WTC11 (cell line): Measurements from ENCODE around the gene RTP5. TPM values are rescaled to one million over a fixed set of nuclear protein-coding genes. Genes with fewer than 3 reads are reported as not detected.

ENCODE experiments used
- ATAC-seq: fragments of 200-7000 bp; cut with Tn5 transposase; 2 replicates; pipeline ENCODE4 v1.10.0; 2021; ENCODE audit warnings: mild to moderate bottlenecking, moderate library complexity
- CTCF ChIA-PET: fragments of 300-600 bp; sonication (Branson Sonifier 250); formaldehyde crosslinking; loops from one replicate; lab custom pipeline; 2021; ENCODE audit warnings: antibody characterized with exemption; lab: Charles Lee
- POLR2A ChIA-PET: fragments of 350-600 bp; sonication (Branson Sonifier 250); formaldehyde crosslinking; loops from one replicate; lab custom pipeline; 2021; ENCODE audit warnings: antibody characterized with exemption; lab: Charles Lee
- DNase-seq: peaks from one replicate; pipeline ENCODE4 v3.0.0; 2021; ENCODE audit warnings: low spot score
- H3K27ac Mint-ChIP-seq: 2 replicates; pipeline ENCODE4 v1.8.0; 2021; ENCODE audit warnings: mixed read lengths
- H3K27me3 Mint-ChIP-seq: 2 replicates; pipeline ENCODE4 v1.8.0; 2021; ENCODE audit warnings: low read depth, mild to moderate bottlenecking, moderate library complexity, mixed read lengths
- H3K36me3 Mint-ChIP-seq: 2 replicates; pipeline ENCODE4 v1.8.0; 2021; ENCODE audit warnings: mixed read lengths
- H3K4me1 Mint-ChIP-seq: 2 replicates; pipeline ENCODE4 v1.8.0; 2022; ENCODE audit warnings: mixed read lengths
- H3K4me3 Mint-ChIP-seq: 2 replicates; pipeline ENCODE4 v1.8.0; 2021; ENCODE audit warnings: mild to moderate bottlenecking, moderate library complexity, mixed read lengths
- H3K9me3 Mint-ChIP-seq: 2 replicates; pipeline ENCODE4 v1.8.0; 2021; ENCODE audit warnings: mixed read lengths
- CREM ChIP-seq: sonication (generic); formaldehyde crosslinking; IDR thresholded peaks from 2 replicates; pipeline ENCODE4 v1.8.1; 2022; ENCODE audit warnings: mild to moderate bottlenecking, missing genetic modification reagents, moderate library complexity
- FOXK1 ChIP-seq: sonication (generic); formaldehyde crosslinking; IDR thresholded peaks from 2 replicates; pipeline ENCODE4 v1.8.0; 2022; ENCODE audit warnings: mild to moderate bottlenecking, moderate library complexity, missing genetic modification reagents
- GRHL2 ChIP-seq: fragments of 250-450 bp; sonication (Bioruptor Pico); IDR thresholded peaks from 2 replicates; pipeline ENCODE4 v1.8.0; 2022; ENCODE audit warnings: mild to moderate bottlenecking, moderate library complexity; ENCODE audit not compliant: insufficient replicate concordance, severe bottlenecking
- MYBL2 ChIP-seq: sonication (generic); formaldehyde crosslinking; IDR thresholded peaks from 2 replicates; pipeline ENCODE4 v1.8.1; 2023; ENCODE audit warnings: mild to moderate bottlenecking, moderate library complexity, missing genetic modification reagents
- SMAD3 ChIP-seq: sonication (generic); formaldehyde crosslinking; IDR thresholded peaks from 2 replicates; pipeline ENCODE4 v1.8.0; 2022; ENCODE audit warnings: missing genetic modification reagents, mild to moderate bottlenecking, borderline replicate concordance
- TP53 ChIP-seq: sonication (generic); formaldehyde crosslinking; IDR thresholded peaks from 2 replicates; pipeline ENCODE4 v1.8.1; 2023; ENCODE audit warnings: mild to moderate bottlenecking, missing genetic modification reagents
- ZNF423 ChIP-seq: fragments of 250-450 bp; sonication (Bioruptor Pico); IDR thresholded peaks from 2 replicates; pipeline ENCODE4 v2.1.2; 2022; ENCODE audit warnings: mild to moderate bottlenecking, moderate library complexity
- total RNA-seq: library from RNA; stranded (reverse); gene quantifications from 3 replicates; pipeline ENCODE4 v1.2.3, GENCODE V29; 2021
- TF ChIP-seq, protein P1 (sequence below): sonication (generic); formaldehyde crosslinking; IDR thresholded peaks from 2 replicates; pipeline ENCODE4 v1.8.1; 2023; ENCODE audit warnings: mild to moderate bottlenecking, missing genetic modification reagents
- TF ChIP-seq, protein P2 (sequence below): sonication (generic); formaldehyde crosslinking; IDR thresholded peaks from 2 replicates; pipeline ENCODE4 v1.8.1; 2022; ENCODE audit warnings: low read depth, missing genetic modification reagents, borderline replicate concordance
- TF ChIP-seq, protein P3 (sequence below): sonication (generic); formaldehyde crosslinking; IDR thresholded peaks from 2 replicates; pipeline ENCODE4 v1.8.1; 2022; ENCODE audit warnings: mild to moderate bottlenecking, moderate library complexity, missing genetic modification reagents
- TF ChIP-seq, protein P4 (sequence below): sonication (generic); formaldehyde crosslinking; IDR thresholded peaks from 2 replicates; pipeline ENCODE4 v1.8.0; 2022; ENCODE audit warnings: mild to moderate bottlenecking, missing genetic modification reagents
- TF ChIP-seq, protein P5 (sequence below): fragments of 250-450 bp; sonication (Bioruptor Pico); IDR thresholded peaks from 2 replicates; pipeline ENCODE4 v1.9.0; 2021; ENCODE audit warnings: moderate library complexity, mild to moderate bottlenecking, inconsistent platforms, borderline replicate concordance
- TF ChIP-seq, protein P6 (sequence below): sonication (generic); formaldehyde crosslinking; IDR thresholded peaks from 2 replicates; pipeline ENCODE4 v1.8.0; 2023; ENCODE audit warnings: mild to moderate bottlenecking, missing genetic modification reagents
- TF ChIP-seq, protein P7 (sequence below): sonication (generic); formaldehyde crosslinking; IDR thresholded peaks from 2 replicates; pipeline ENCODE4 v1.8.0; 2022; ENCODE audit warnings: mild to moderate bottlenecking, missing genetic modification reagents

RTP5 gene
- total RNA-seq, 1 experiment from 2014 or later = not detected

DNA sequence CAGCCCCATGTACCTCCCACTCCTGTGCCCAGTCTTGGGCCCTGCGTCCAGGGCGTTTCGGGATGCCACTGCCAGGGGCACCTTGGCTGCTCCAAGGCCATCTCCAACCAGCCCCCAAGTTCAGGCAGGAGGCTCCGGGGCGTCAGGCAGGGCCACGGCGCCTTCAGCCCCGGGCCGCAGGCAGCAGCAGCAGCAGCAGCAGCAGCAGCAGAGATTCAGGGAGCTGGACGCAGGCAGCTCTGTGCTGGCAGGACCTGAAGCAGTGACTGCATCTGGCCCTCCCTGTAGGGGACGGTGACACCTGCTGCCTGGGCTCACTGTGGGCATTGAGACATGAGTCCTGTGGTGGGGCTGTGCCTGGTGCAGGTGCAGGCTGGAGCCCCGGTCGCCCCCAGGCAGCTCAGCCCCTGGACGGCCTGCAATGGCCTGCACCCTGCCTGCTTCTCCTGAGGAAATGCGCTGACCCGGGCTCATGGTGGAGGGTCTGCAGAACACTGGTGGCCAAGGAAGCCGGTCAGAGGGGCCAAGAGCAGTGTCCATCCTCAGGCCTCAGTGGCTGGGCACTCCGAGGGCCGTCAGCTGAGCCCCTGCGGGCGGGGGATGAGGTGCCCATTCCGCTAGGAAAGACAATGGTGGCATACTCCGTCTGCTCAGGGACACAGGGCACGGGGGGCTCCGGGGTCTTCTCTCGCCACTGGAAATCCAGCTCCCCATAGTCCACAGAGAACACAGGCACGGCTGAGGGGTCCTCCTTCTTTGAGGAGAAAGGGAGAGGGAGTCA, 18.8 kb upstream of the RTP5 start:
- Mint-ChIP-seq H3K4me3 (no peak overlapping the region), H3K9me3 (no peaks in the 10 kb centered on the region), H3K27ac (no peak overlapping the region), H3K36me3 (no peaks in the 10 kb centered on the region), H3K4me1 (no peaks in the 10 kb centered on the region), H3K27me3 (peaks cover 9% of the 10 kb centered on the region)
- peak; percentile 8 for DNase-seq
- POLR2A ChIA-PET = interaction anchor here (1.6 kb wide), 1 partner anchor 16 kb away, joined by 4 read pairs; no protein-coding TSS in a partner anchor
- TF ChIP-seq MYBL2 (CRISPR knock-in tag) = no peak
- TF ChIP-seq TP53 (CRISPR knock-in tag) = no peak
- TF ChIP-seq GRHL2 (CRISPR knock-in tag) = no peak
- TF ChIP-seq, protein P1, sequence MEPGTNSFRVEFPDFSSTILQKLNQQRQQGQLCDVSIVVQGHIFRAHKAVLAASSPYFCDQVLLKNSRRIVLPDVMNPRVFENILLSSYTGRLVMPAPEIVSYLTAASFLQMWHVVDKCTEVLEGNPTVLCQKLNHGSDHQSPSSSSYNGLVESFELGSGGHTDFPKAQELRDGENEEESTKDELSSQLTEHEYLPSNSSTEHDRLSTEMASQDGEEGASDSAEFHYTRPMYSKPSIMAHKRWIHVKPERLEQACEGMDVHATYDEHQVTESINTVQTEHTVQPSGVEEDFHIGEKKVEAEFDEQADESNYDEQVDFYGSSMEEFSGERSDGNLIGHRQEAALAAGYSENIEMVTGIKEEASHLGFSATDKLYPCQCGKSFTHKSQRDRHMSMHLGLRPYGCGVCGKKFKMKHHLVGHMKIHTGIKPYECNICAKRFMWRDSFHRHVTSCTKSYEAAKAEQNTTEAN (CRISPR knock-in tag) = no peak
- TF ChIP-seq SMAD3 (CRISPR knock-in tag) = no peak
- TF ChIP-seq, protein P2, sequence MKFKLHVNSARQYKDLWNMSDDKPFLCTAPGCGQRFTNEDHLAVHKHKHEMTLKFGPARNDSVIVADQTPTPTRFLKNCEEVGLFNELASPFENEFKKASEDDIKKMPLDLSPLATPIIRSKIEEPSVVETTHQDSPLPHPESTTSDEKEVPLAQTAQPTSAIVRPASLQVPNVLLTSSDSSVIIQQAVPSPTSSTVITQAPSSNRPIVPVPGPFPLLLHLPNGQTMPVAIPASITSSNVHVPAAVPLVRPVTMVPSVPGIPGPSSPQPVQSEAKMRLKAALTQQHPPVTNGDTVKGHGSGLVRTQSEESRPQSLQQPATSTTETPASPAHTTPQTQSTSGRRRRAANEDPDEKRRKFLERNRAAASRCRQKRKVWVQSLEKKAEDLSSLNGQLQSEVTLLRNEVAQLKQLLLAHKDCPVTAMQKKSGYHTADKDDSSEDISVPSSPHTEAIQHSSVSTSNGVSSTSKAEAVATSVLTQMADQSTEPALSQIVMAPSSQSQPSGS (CRISPR knock-in tag) = no peak
- no peak for TF ChIP-seq FOXK1
- TF ChIP-seq, protein P3, sequence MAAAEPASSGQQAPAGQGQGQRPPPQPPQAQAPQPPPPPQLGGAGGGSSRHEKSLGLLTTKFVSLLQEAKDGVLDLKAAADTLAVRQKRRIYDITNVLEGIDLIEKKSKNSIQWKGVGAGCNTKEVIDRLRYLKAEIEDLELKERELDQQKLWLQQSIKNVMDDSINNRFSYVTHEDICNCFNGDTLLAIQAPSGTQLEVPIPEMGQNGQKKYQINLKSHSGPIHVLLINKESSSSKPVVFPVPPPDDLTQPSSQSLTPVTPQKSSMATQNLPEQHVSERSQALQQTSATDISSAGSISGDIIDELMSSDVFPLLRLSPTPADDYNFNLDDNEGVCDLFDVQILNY (CRISPR knock-in tag) = no peak
- no peak for TF ChIP-seq CREM (CRISPR knock-in tag)
- TF ChIP-seq, protein P4, sequence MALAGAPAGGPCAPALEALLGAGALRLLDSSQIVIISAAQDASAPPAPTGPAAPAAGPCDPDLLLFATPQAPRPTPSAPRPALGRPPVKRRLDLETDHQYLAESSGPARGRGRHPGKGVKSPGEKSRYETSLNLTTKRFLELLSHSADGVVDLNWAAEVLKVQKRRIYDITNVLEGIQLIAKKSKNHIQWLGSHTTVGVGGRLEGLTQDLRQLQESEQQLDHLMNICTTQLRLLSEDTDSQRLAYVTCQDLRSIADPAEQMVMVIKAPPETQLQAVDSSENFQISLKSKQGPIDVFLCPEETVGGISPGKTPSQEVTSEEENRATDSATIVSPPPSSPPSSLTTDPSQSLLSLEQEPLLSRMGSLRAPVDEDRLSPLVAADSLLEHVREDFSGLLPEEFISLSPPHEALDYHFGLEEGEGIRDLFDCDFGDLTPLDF (CRISPR knock-in tag) = no peak
- TF ChIP-seq, protein P5, sequence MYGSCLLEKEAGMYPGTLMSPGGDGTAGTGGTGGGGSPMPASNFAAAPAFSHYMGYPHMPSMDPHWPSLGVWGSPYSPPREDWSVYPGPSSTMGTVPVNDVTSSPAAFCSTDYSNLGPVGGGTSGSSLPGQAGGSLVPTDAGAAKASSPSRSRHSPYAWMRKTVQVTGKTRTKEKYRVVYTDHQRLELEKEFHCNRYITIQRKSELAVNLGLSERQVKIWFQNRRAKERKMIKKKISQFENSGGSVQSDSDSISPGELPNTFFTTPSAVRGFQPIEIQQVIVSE (CRISPR knock-in tag) = no peak
- TF ChIP-seq, protein P6, sequence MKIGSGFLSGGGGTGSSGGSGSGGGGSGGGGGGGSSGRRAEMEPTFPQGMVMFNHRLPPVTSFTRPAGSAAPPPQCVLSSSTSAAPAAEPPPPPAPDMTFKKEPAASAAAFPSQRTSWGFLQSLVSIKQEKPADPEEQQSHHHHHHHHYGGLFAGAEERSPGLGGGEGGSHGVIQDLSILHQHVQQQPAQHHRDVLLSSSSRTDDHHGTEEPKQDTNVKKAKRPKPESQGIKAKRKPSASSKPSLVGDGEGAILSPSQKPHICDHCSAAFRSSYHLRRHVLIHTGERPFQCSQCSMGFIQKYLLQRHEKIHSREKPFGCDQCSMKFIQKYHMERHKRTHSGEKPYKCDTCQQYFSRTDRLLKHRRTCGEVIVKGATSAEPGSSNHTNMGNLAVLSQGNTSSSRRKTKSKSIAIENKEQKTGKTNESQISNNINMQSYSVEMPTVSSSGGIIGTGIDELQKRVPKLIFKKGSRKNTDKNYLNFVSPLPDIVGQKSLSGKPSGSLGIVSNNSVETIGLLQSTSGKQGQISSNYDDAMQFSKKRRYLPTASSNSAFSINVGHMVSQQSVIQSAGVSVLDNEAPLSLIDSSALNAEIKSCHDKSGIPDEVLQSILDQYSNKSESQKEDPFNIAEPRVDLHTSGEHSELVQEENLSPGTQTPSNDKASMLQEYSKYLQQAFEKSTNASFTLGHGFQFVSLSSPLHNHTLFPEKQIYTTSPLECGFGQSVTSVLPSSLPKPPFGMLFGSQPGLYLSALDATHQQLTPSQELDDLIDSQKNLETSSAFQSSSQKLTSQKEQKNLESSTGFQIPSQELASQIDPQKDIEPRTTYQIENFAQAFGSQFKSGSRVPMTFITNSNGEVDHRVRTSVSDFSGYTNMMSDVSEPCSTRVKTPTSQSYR = no peak
- no peak for TF ChIP-seq ZNF423 (CRISPR knock-in tag)
- TF ChIP-seq, protein P7, sequence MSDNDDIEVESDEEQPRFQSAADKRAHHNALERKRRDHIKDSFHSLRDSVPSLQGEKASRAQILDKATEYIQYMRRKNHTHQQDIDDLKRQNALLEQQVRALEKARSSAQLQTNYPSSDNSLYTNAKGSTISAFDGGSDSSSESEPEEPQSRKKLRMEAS (CRISPR knock-in tag) = no peak
- ATAC-seq = no peak
- CTCF ChIA-PET = no interaction called here
